Neural progenitor cell (in vitro differentiated cells): Measurements from ENCODE around the gene RAB20. TPM values are rescaled to one million over a fixed set of nuclear protein-coding genes. Genes with fewer than 3 reads are reported as not detected.
"Not testable (repeated sequence)": the region's sequence is repeated elsewhere in the genome, so short reads cannot be mapped to it uniquely, and the experiment has no call there.

Experiments
- DNase-seq: peaks from one replicate; pipeline ENCODE4 v3.0.0-alpha.2; 2016; ENCODE audit warnings: low spot score
- H2AFZ ChIP-seq: fragments of 200-600 bp; sonication (generic); replicated peaks from 2 replicates; pipeline ENCODE4 v1.6.1; 2016; ENCODE audit warnings: antibody characterized with exemption
- H3F3A ChIP-seq: fragments of 200-600 bp; sonication (generic); 2 replicates; pipeline ENCODE4 v1.6.1; 2016; ENCODE audit warnings: antibody characterized with exemption, low read depth
- H3K27ac ChIP-seq: fragments of 200-600 bp; sonication (generic); 2 replicates; pipeline ENCODE4 v1.5.1; 2016; ENCODE audit warnings: mild to moderate bottlenecking
- H3K27me3 ChIP-seq: fragments of 200-600 bp; sonication (generic); 2 replicates; pipeline ENCODE4 v1.6.1; 2016; ENCODE audit warnings: mild to moderate bottlenecking, moderate library complexity
- H3K36me3 ChIP-seq: fragments of 200-600 bp; sonication (generic); 2 replicates; pipeline ENCODE4 v1.5.1; 2016
- H3K4me1 ChIP-seq: fragments of 200-600 bp; sonication (generic); 2 replicates; pipeline ENCODE4 v1.6.1; 2016; ENCODE audit warnings: mixed run types
- H3K4me2 ChIP-seq: fragments of 200-600 bp; sonication (generic); 2 replicates; pipeline ENCODE4 v1.6.1; 2016
- H3K4me3 ChIP-seq: fragments of 200-600 bp; sonication (generic); 2 replicates; pipeline ENCODE4 v1.5.1; 2016
- H3K79me2 ChIP-seq: fragments of 200-600 bp; sonication (generic); 2 replicates; pipeline ENCODE4 v1.6.1; 2016; ENCODE audit warnings: low read depth
- H3K9ac ChIP-seq: fragments of 200-600 bp; sonication (generic); 2 replicates; pipeline ENCODE4 v1.6.1; 2016
- H3K9me3 ChIP-seq: fragments of 200-600 bp; sonication (generic); 2 replicates; pipeline ENCODE4 v1.5.1; 2016; ENCODE audit warnings: low read depth
- H4K20me1 ChIP-seq: fragments of 200-600 bp; sonication (generic); 2 replicates; pipeline ENCODE4 v1.6.1; 2016; ENCODE audit warnings: low read depth
- H3K27ac Mint-ChIP-seq: 3 replicates; pipeline ENCODE4 v1.8.0; 2021; ENCODE audit warnings: mixed read lengths
- H3K27me3 Mint-ChIP-seq: 2 replicates; pipeline ENCODE4 v1.8.0; 2022; ENCODE audit warnings: low read depth, mild to moderate bottlenecking, inconsistent platforms, moderate library complexity, mixed read lengths; ENCODE audit not compliant: insufficient read depth
- H3K36me3 Mint-ChIP-seq: 3 replicates; pipeline ENCODE4 v1.8.0; 2021; ENCODE audit warnings: mixed read lengths
- H3K4me1 Mint-ChIP-seq: 3 replicates; pipeline ENCODE4 v1.8.0; 2021; ENCODE audit warnings: mixed read lengths
- H3K4me3 Mint-ChIP-seq: 3 replicates; pipeline ENCODE4 v1.8.0; 2021; ENCODE audit warnings: mild to moderate bottlenecking, moderate library complexity, mixed read lengths
- H3K9me3 Mint-ChIP-seq: 3 replicates; pipeline ENCODE4 v1.8.0; 2020; ENCODE audit warnings: mixed read lengths
- EZH2 ChIP-seq: fragments of 200-600 bp; sonication (generic); IDR thresholded peaks from 2 replicates; pipeline ENCODE4 v1.6.1; 2017; ENCODE audit warnings: antibody characterized with exemption, mild to moderate bottlenecking, moderate library complexity
- EZH2phosphoT487 ChIP-seq: fragments of 200-600 bp; sonication (generic); IDR thresholded peaks from 2 replicates; pipeline ENCODE4 v1.6.1; 2017; ENCODE audit warnings: antibody characterized with exemption
- total RNA-seq: library from RNA; depleted of rRNA; stranded (reverse); fragments of >200 nt; gene quantifications from 2 replicates; pipeline ENCODE4 v1.2.3, GENCODE V29; 2015; ENCODE audit warnings: low replicate concordance
- TF ChIP-seq, protein P1 (sequence below): fragments of 200-600 bp; sonication (generic); IDR thresholded peaks from 2 replicates; pipeline ENCODE4 v1.5.1; 2017; ENCODE audit warnings: antibody characterized with exemption, mild to moderate bottlenecking

Gene RAB20, protein sequence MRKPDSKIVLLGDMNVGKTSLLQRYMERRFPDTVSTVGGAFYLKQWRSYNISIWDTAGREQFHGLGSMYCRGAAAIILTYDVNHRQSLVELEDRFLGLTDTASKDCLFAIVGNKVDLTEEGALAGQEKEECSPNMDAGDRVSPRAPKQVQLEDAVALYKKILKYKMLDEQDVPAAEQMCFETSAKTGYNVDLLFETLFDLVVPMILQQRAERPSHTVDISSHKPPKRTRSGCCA
- 0.58 and 2.4 TPM in 2 replicates for total RNA-seq

DNA sequence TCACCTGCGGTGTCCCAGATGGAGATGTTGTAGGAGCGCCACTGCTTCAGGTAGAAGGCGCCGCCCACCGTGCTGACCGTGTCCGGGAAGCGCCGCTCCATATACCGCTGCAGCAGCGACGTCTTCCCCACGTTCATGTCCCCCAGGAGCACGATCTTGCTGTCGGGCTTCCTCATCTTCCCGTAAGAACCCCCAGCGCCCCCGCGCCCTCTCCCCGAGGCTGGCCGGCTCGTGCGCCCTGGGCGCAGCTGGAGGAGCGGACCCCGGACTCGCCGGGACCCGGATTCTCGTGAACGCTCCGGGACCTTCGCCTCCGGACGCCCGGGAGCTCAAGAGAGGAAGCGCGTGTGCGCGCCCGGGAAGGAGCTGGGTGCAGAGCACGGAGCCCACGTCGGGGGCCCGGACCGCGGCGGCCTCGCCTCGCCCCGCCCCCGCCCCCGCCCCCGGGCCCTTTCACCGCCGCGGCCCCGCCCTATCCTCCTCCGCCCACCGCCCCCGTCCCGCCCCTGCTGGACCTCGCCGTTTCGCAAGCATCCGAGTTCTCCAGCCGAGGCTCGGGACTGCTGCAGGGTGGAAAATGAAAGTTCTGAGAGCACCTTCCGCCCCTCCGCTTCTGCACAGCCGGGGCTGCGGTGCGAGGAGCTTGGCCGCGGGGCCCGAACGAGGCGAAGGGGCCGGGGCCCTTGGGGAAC lies at the start of gene RAB20:
TSS of gene RAB20 (minus strand) at position 379 of the 692 bp plus-strand sequence. CDS start at position 176, 203 bp downstream.
- H3K27ac ChIP-seq: no peak within 1 kb of the TSS

DNA sequence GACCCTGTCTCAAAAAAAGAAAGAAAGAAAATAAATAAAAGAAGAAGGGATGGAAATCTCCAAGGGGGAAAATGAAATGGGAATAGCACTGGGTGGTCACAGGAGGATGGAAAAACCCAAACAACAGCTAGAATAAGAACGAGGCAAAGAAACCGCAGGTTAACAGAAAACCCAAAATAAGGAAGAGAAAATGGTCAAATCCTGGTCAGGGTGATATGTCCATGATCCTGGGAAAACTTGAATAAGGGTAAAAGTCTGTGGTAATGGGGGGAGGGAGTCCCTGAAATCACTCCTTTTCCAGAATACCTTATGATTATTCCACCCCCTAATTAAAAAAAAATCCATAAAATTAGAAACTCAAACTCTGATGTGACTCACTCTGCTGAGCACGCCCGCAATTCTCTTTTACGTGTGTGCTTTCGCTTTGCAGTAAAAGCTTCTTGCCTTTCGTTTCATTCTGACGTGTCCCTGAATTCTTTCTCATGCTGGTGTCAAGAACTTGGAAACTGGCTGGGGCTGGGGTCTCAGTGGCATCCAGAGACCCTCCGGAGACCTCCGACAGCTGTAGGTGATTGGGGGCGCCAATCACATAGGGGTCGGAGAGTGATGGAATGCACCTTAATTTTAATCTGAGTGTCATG lies 49.6 kb upstream of the RAB20 start:
- H3K27me3 Mint-ChIP-seq: peaks cover 9% of the 10 kb centered on the region
- H3K4me3 ChIP-seq: no peak overlapping the region
- no peak overlapping the region for H3K4me2 ChIP-seq
- H3K4me3 Mint-ChIP-seq: no peak overlapping the region
- H3K27ac ChIP-seq: no peak overlapping the region
- no peaks in the 10 kb centered on the region for H3F3A ChIP-seq
- peaks cover 5% of the 10 kb centered on the region for H3K79me2 ChIP-seq
- H3K4me1 Mint-ChIP-seq: peaks cover 7% of the 10 kb centered on the region
- no peak overlapping the region for H2AFZ ChIP-seq
- peaks cover 18% of the 10 kb centered on the region for H3K9me3 Mint-ChIP-seq
- no peaks in the 10 kb centered on the region for H3K9me3 ChIP-seq
- H3K4me1 ChIP-seq: peaks cover 4% of the 10 kb centered on the region
- H3K9ac ChIP-seq: no peak overlapping the region
- peak overlapping the region; percentile 15 for H3K27ac Mint-ChIP-seq
- no peak for DNase-seq
- no peaks in the 10 kb centered on the region for H3K36me3 ChIP-seq
- no peaks in the 10 kb centered on the region for H4K20me1 ChIP-seq
- TF ChIP-seq EZH2 (no peak), EZH2phosphoT487 (no peak)
- TF ChIP-seq, protein P1, sequence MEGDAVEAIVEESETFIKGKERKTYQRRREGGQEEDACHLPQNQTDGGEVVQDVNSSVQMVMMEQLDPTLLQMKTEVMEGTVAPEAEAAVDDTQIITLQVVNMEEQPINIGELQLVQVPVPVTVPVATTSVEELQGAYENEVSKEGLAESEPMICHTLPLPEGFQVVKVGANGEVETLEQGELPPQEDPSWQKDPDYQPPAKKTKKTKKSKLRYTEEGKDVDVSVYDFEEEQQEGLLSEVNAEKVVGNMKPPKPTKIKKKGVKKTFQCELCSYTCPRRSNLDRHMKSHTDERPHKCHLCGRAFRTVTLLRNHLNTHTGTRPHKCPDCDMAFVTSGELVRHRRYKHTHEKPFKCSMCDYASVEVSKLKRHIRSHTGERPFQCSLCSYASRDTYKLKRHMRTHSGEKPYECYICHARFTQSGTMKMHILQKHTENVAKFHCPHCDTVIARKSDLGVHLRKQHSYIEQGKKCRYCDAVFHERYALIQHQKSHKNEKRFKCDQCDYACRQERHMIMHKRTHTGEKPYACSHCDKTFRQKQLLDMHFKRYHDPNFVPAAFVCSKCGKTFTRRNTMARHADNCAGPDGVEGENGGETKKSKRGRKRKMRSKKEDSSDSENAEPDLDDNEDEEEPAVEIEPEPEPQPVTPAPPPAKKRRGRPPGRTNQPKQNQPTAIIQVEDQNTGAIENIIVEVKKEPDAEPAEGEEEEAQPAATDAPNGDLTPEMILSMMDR: no peak
- H3K27me3 ChIP-seq: peaks cover 25% of the 10 kb centered on the region
- peaks cover 4% of the 10 kb centered on the region for H3K36me3 Mint-ChIP-seq

More for the DNA sequence above, at the start of gene RAB20:
- H3K4me3 Mint-ChIP-seq: peak within 1 kb of the TSS; percentile 98
- H3K79me2 ChIP-seq: no peaks in the 10 kb centered on the region
- H3K4me1 Mint-ChIP-seq: peaks cover 8% of the 10 kb centered on the region
- peak within 1 kb of the TSS; percentile 99 for H2AFZ ChIP-seq
- TF ChIP-seq EZH2: peak; percentile 52
- TF ChIP-seq, protein P1: no peak
- no peaks in the 10 kb centered on the region for H3K36me3 ChIP-seq
- H3K27ac Mint-ChIP-seq: peak within 1 kb of the TSS; percentile 98
- DNase-seq: peak; percentile 85
- H3K9ac ChIP-seq: no peak within 1 kb of the TSS
- H4K20me1 ChIP-seq: peaks cover 5% of the 10 kb centered on the region
- peaks cover 16% of the 10 kb centered on the region for H3F3A ChIP-seq
- H3K9me3 ChIP-seq: no peaks in the 10 kb centered on the region
- H3K27me3 ChIP-seq: peaks cover 62% of the 10 kb centered on the region
- peak within 1 kb of the TSS; percentile 75 for H3K4me3 ChIP-seq
- peaks cover 2% of the 10 kb centered on the region for H3K9me3 Mint-ChIP-seq
- peaks cover 4% of the 10 kb centered on the region for H3K36me3 Mint-ChIP-seq
- H3K4me2 ChIP-seq: peak within 1 kb of the TSS; percentile 92
- H3K4me1 ChIP-seq: no peaks in the 10 kb centered on the region
- H3K27me3 Mint-ChIP-seq: peaks cover 29% of the 10 kb centered on the region

DNA sequence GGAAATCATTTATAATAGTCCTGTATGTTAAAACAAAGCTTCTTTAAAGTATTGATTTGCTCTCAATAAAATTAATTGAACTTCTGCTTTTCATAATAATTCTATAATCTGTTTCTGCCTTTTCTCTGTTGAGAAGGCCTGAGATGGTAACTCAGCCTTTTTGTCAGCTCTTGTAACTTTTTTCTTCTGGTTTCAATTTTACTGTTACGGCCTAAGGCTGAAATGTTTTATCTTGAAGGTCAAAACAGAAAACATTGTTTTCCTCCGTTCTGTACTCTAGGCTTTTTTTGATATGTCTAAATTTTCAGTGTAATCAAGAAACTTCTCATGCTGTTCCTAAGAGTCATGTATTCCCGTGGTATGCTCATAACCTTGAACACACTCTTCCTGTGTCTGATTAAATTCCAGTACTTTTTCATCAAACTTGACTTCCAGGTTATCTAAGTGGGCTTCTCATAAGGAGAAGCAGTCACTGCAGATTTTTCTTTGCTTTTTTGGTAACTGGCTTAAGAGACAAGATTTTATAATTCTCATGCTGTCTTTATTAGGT lies 46.2 kb upstream of the RAB20 start:
- Mint-ChIP-seq H3K9me3 (peaks cover 15% of the 10 kb centered on the region), H3K27me3 (peaks cover 12% of the 10 kb centered on the region), H3K4me3 (no peak overlapping the region), H3K27ac (no peak overlapping the region), H3K4me1 (no peaks in the 10 kb centered on the region), H3K36me3 (peaks cover 4% of the 10 kb centered on the region)
- H3K4me1 ChIP-seq: peaks cover 4% of the 10 kb centered on the region
- no peak overlapping the region for H3K4me3 ChIP-seq
- H3K4me2 ChIP-seq: no peak overlapping the region
- H3K27me3 ChIP-seq: peaks cover 14% of the 10 kb centered on the region
- H3K36me3 ChIP-seq: no peaks in the 10 kb centered on the region
- no peak overlapping the region for H2AFZ ChIP-seq
- H3K9me3 ChIP-seq: no peaks in the 10 kb centered on the region
- H4K20me1 ChIP-seq: no peaks in the 10 kb centered on the region
- no peak overlapping the region for H3K27ac ChIP-seq
- no peaks in the 10 kb centered on the region for H3K79me2 ChIP-seq
- TF ChIP-seq EZH2 (no peak), EZH2phosphoT487 (no peak)
- TF ChIP-seq, protein P1: no peak
- no peaks in the 10 kb centered on the region for H3F3A ChIP-seq
- no peak overlapping the region for H3K9ac ChIP-seq
- DNase-seq: no peak

DNA sequence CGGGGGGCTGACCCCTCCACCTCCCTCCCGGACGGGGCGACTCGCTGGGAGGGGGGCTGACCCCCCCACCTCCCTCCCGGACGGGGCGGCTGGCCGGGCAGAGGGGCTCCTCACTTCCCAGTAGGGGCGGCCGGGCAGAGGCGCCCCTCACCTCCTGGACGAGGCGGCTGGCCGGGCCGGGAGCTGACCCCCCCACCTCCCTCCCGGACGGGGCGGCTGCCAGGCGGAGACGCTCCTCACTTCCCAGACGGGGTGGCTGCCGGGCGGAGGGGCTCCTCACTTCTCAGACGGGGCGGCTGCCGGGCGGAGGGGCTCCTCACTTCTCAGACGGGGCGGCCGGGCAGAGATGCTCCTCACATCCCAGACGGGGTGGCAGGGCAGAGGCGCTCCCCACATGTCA lies 44.8 kb upstream of the RAB20 start:
- H3K4me2 ChIP-seq, H3K36me3 Mint-ChIP-seq, H3K4me1 ChIP-seq, DNase-seq, H3K9ac ChIP-seq, H3K4me3 Mint-ChIP-seq, H3K79me2 ChIP-seq, H3K27me3 ChIP-seq, H3K27me3 Mint-ChIP-seq, H2AFZ ChIP-seq, H3K9me3 ChIP-seq, H4K20me1 ChIP-seq, H3K4me1 Mint-ChIP-seq, H3K4me3 ChIP-seq, H3K27ac ChIP-seq, H3K27ac Mint-ChIP-seq, H3K36me3 ChIP-seq: not testable (repeated sequence)
- H3F3A ChIP-seq: peaks cover 12% of the 10 kb centered on the region
- H3K9me3 Mint-ChIP-seq: peaks cover 15% of the 10 kb centered on the region
